Dermis microvascular lymphatic vessel endothelial cell (primary cell): ENCODE results near the gene BAK1. TPM values are rescaled to one million over a fixed set of nuclear protein-coding genes. Genes with fewer than 3 reads are reported as not detected.

Experiments
- DNase-seq, 2 donors: peaks; one replicate each; pipeline versions ENCODE4 v3.0.0 to v3.0.0-alpha.2; 2010; ENCODE audit warnings: low read depth in 2 of 2
- total RNA-seq: library from RNA; depleted of rRNA; stranded (reverse); fragments of >200 nt; gene quantifications from 2 replicates; pipeline ENCODE4 v1.2.1, GENCODE V29; 2014

BAK1 gene
- total RNA-seq, 1 donor from 2014 or later: 22.7 TPM

- no peak for DNase-seq
Measured at GRCh38 chr6:33587529-33587928, 7.5 kb upstream of the BAK1 start.

GRCh38 chr6:33586108-33586640 is 6.1 kb upstream of the BAK1 start:
- no peak for DNase-seq

GRCh38 chr6:33585403-33586107 is 5.5 kb upstream of the BAK1 start:
- peak; percentile 65 to 77 for DNase-seq

- DNase-seq: no peak
Measured at GRCh38 chr6:33584700-33585402, 4.8 kb upstream of the BAK1 start.

- no peak for DNase-seq
Measured at GRCh38 chr6:33583591-33584155, 3.6 kb upstream of the BAK1 start.

- no peak for DNase-seq
Measured at GRCh38 chr6:33581186-33581585, 1.1 kb upstream of the BAK1 start.

GRCh38 chr6:33578588-33579011 is 1.5 kb downstream of the BAK1 start:
- DNase-seq: no peak

- no peak for DNase-seq
Measured at GRCh38 chr6:33578164-33578563, 1.9 kb downstream of the BAK1 start.

- no peak for DNase-seq
Measured at GRCh38 chr6:33577718-33578117, 2.4 kb downstream of the BAK1 start.

GRCh38 chr6:33577106-33577535 is 3.0 kb downstream of the BAK1 start:
- DNase-seq: peak in 1 of 2 donors; percentile 35

- no peak for DNase-seq
Measured at GRCh38 chr6:33576668-33577067, 3.4 kb downstream of the BAK1 start.

GRCh38 chr6:33575211-33575610 is 4.9 kb downstream of the BAK1 start:
- DNase-seq: no peak

GRCh38 chr6:33571637-33572316 is 8.3 kb downstream of the BAK1 start:
- DNase-seq: no peak

- DNase-seq: peak in 1 of 2 donors; percentile 67
Measured at GRCh38 chr6:33570806-33571636, 9.1 kb downstream of the BAK1 start.

- DNase-seq: no peak
Measured at GRCh38 chr6:33568826-33569570, 11.1 kb downstream of the BAK1 start.

GRCh38 chr6:33567836-33568235 is 12.2 kb downstream of the BAK1 start:
- DNase-seq: no peak

- DNase-seq: no peak
Measured at GRCh38 chr6:33566182-33567084, 13.6 kb downstream of the BAK1 start.

GRCh38 chr6:33558801-33559200 is 21.3 kb downstream of the BAK1 start:
- no peak for DNase-seq

- DNase-seq: no peak
Measured at GRCh38 chr6:33557376-33557775, 22.7 kb downstream of the BAK1 start.
